CD4-positive, alpha-beta T cell treated with Interleukin-1 beta for 1 hour (primary cell): ENCODE results near the gene TMEM150B.
A peak's percentile ranks its signal among the peaks of the same experiment; 100 is the strongest.

Source experiments
- DNase-seq, 2 donors: peaks; one replicate each; pipeline ENCODE4 v3.0.0-alpha.2; 2020 to 2022

The TMEM150B gene

DNA sequence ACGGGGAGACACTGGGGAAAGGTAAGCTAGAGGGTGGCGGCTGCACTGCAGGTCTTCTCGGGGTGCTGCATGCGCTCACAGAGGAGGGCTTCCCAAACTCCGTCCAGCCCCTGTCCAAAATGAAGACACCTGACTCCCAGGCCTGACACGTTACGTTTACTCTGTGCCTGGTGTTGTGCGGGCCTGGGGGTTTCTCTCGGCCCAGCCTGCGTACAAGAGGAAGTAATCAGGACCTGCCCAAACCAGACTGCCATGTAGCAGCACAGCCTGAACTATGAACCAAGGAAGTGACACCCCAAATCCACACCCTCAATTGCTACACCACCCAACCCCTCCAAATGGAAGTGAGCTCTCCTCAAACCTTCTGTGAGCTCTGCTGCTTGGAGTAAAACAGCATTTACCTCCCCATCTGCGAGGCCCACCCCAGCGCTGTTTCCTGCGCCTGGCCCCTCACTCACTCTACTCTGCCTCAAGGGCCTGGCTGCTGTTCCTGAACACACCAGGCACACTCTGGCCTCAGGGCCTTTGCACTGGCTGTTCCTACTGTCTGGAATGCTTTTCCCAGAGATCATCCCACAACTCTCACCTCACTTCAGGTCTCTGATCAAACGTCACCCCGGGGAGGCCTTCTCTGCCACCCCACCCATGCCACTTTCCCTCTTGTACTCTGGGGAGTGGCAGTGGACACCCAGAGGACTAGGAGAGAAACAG is 48.3 kb downstream of the TMEM150B start:
- DNase-seq = peak; percentile 33 to 51

- DNase-seq = peak in 1 of 2 donors; percentile 48
Observed at GRCh38 chr19:55275851-55276719, 49.1 kb downstream of the TMEM150B start.

GRCh38 chr19:55273978-55274707 is 51.0 kb downstream of the TMEM150B start:
- no peak for DNase-seq

DNA sequence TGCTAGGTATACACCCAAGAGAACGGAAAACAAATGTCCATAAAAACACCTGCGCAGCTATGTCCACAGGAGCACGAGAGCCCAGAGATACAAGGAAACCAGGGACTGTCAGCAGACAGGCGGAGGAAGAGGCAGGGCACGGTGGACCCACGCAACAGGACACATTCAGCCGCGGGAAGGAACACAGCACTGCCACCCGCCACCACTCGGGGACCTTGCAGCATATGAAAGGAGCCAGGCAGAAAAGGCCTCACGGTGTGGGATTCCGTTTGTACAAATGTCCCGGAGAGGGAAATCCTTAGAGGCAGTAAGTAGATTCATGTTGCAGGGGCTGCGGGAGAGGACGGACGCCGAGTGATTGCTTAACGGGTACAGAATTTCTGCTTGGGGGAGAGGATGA is 53.0 kb downstream of the TMEM150B start:
- DNase-seq = no peak

GRCh38 chr19:55270172-55270942 is 54.8 kb downstream of the TMEM150B start:
- DNase-seq = no peak

DNA sequence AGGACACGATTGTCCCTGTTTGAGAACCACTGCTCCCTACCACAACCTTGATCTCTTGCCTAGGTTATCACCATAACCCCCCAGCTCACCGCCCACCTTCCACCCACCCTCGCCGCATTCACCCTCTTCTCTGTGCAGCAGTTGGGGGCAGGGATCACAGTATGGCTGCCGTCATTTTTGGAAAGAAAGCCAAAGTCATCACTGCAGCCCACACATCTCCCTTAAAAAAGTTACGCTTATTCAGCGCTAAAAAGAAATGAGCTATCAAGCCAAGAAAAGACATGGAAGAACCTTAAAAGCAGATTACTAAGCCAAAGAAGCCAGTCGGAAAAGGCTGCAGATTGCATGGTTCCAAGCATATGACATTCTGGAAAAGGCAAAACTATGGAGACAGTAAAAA is 55.8 kb downstream of the TMEM150B start:
- no peak for DNase-seq

GRCh38 chr19:55266840-55267239 is 58.3 kb downstream of the TMEM150B start:
- no peak for DNase-seq

DNA sequence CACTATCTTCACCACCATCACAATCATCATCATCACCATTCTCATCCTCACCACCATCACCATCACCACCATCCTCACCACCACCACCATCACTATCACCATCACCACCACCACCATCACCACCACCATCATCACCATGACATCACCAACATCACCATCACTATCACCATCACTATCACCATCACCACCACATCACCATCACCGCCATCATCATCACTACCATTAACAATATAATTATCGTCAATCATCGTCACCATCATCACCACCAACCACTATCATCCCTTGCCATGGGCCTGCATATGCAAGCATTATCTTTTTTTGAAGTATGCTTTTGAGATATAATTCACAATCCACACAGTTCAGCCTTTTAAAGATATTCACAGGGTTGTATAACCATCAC is 58.7 kb downstream of the TMEM150B start:
- no peak for DNase-seq

DNA sequence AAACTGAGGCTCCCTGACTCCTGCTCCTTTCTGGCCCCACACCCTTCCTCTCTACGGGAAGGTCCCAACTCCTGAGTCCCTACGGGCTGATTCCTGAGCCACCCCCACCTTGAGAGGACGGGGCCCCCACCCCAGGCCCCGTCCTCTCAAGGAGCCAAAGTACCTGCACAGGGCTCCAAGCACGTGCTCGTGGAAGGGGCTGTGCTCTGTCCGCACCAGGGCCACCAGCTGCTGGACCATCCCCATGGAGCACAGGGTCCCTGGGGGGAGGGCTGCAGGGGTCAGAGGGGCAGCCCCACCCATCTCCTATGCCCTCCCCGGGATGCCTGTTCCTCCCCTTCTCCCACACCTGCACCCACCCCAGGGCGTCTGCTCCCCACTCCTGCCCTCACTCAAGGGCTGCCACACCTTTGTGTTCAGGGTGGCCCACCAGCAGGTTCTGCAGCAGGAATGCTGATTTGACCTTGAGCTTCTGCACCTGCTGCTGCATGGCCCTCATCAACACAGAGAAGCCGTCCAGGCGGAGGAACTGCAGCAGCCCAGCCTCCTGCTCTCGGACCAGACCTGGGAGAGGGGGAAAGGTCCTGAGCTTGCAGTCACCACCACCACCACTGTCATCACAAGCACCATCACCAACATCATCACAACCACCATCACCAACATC is 59.3 kb downstream of the TMEM150B start:
- no peak for DNase-seq

- no peak for DNase-seq
Observed at GRCh38 chr19:55265173-55265572, 60.0 kb downstream of the TMEM150B start.

DNA sequence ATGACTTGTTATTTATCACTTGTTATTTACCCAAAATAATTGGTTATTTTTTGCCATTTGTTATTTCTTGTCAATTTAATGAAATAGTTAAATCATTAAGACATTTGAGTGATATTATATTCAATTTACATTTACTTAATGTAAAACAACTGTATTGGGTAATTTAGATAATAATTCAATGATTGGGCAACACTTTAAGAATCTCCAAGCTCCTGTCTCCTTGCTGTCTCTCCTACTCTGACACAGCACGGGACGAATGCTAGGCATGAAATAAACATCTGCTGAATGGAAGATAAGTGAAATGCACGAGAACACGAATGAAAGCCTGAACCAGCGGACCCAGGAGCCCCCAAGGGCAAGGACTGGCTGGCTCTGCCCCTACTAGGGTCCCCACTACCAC is 60.6 kb downstream of the TMEM150B start:
- no peak for DNase-seq
